ENCODE results near the gene HAUS8.

DNA sequence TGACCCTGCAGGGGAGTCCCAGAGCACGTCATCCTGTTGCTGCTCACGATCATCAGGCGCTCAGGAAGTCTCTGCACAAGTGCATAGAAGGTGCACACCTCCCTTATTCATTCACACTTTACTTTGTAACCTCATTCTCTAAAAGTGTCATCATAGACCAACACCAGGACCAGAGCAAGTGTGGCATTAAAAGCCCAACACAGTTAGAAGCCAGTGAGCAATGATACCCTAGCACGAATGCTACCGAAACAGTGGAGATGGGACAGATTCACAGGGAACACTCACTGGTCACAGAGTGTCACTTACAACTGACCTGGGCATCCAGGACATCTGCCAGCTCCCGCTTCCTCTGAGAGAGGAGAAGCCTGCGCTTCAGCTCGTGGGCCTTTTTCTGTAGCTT lies 17.0 kb downstream of the HAUS8 start:
- TF ChIP-seq POLR2A (IDR thresholded peaks at IDR 0.05; ENCODE audit: low read depth, low read length), result no peak
- TF ChIP-seq, protein P1, sequence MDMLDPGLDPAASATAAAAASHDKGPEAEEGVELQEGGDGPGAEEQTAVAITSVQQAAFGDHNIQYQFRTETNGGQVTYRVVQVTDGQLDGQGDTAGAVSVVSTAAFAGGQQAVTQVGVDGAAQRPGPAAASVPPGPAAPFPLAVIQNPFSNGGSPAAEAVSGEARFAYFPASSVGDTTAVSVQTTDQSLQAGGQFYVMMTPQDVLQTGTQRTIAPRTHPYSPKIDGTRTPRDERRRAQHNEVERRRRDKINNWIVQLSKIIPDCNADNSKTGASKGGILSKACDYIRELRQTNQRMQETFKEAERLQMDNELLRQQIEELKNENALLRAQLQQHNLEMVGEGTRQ (IDR thresholded peaks at IDR 0.05; ENCODE audit: low read depth, low read length), result no peak
- TF ChIP-seq, protein P2, sequence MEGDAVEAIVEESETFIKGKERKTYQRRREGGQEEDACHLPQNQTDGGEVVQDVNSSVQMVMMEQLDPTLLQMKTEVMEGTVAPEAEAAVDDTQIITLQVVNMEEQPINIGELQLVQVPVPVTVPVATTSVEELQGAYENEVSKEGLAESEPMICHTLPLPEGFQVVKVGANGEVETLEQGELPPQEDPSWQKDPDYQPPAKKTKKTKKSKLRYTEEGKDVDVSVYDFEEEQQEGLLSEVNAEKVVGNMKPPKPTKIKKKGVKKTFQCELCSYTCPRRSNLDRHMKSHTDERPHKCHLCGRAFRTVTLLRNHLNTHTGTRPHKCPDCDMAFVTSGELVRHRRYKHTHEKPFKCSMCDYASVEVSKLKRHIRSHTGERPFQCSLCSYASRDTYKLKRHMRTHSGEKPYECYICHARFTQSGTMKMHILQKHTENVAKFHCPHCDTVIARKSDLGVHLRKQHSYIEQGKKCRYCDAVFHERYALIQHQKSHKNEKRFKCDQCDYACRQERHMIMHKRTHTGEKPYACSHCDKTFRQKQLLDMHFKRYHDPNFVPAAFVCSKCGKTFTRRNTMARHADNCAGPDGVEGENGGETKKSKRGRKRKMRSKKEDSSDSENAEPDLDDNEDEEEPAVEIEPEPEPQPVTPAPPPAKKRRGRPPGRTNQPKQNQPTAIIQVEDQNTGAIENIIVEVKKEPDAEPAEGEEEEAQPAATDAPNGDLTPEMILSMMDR (conservative IDR thresholded peaks at IDR 0.05; ENCODE audit: low read depth, low read length), result no peak
- TF ChIP-seq SMC3 (IDR thresholded peaks at IDR 0.05; ENCODE audit: low read depth, low read length), result no peak
- TF ChIP-seq CEBPB (IDR thresholded peaks at IDR 0.05; ENCODE audit: low read depth, low read length), result no peak
- TF ChIP-seq MAZ (IDR thresholded peaks at IDR 0.05; ENCODE audit: borderline replicate concordance, low read depth, low read length), result no peak
- no peak for TF ChIP-seq CHD1 (IDR thresholded peaks at IDR 0.05; ENCODE audit: low read depth, low read length)
- TF ChIP-seq RAD21 (IDR thresholded peaks at IDR 0.05; ENCODE audit: low read length), result no peak
- no peak for TF ChIP-seq MXI1 (IDR thresholded peaks at IDR 0.05; ENCODE audit: borderline replicate concordance, low read depth, low read length)
- no peak for TF ChIP-seq RFX5 (IDR thresholded peaks at IDR 0.05; ENCODE audit: low read depth, low read length)
- TF ChIP-seq, protein P3, sequence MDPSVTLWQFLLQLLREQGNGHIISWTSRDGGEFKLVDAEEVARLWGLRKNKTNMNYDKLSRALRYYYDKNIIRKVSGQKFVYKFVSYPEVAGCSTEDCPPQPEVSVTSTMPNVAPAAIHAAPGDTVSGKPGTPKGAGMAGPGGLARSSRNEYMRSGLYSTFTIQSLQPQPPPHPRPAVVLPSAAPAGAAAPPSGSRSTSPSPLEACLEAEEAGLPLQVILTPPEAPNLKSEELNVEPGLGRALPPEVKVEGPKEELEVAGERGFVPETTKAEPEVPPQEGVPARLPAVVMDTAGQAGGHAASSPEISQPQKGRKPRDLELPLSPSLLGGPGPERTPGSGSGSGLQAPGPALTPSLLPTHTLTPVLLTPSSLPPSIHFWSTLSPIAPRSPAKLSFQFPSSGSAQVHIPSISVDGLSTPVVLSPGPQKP (IDR thresholded peaks at IDR 0.05; ENCODE audit: borderline replicate concordance, low read depth, low read length), result no peak
- no peak for TF ChIP-seq BHLHE40 (IDR thresholded peaks at IDR 0.05; ENCODE audit: low read depth, low read length)
- no peak for TF ChIP-seq MAFK (IDR thresholded peaks at IDR 0.05; ENCODE audit: low read depth, low read length)
- no peak for TF ChIP-seq NFE2L2 (IDR thresholded peaks at IDR 0.05; ENCODE audit: low read depth, low read length)
